ENCODE measurements around the gene MAPK8IP1. TPM values are rescaled to one million over a fixed set of nuclear protein-coding genes. Genes with fewer than 3 reads are reported as not detected.

MAPK8IP1 gene
- polyA plus RNA-seq, 2 of the 4 experiments (the other 2 are of a cell fraction), result 2.6 to 5.8 TPM

DNA sequence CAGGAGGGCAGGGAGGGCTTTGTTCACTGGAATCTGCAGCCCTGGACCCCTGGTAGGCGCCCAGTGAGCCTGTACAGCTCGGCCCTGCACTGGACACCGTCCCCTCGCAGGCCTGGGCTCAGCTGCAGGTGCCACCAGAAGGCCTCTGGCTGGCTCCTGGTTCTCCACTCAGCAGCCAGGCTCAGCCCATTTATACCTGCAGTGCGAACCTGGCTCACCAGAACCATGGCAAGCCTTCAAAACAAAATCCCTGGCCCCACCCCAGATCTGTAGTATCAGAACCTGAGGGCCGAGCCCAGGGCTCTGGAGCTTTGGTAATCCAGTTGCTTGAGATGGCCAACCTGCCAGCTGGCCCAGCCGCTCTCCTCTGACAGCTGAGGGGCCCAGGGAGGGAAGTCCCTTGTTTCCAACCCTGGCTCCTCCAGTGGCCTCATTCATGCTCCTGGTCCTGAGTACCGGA lies 22.5 kb downstream of the MAPK8IP1 start:
- ChIA-PET CTCF (interaction anchor here (2.0 kb wide), 1 partner anchor 36 kb away, joined by 8 read pairs; no protein-coding TSS in a partner anchor), POLR2A (interaction anchor here (2.3 kb wide), 1 partner anchor 10 kb away, joined by 9 read pairs; the partner anchor contains the start of gene PEX16)
- no peak overlapping the region for H3K4me2 ChIP-seq
- DNase-seq (ENCODE audit: low read depth in 1 of 2, low spot score in 1 of 2) (no peak), FAIRE-seq (no peak), ATAC-seq (peak; percentile 7 to 17; a peak in 3 of 6 replicates)
- no peaks in the 10 kb centered on the region for H3K9me3 ChIP-seq
- WGBS (ENCODE audit: missing lambda C conversion rate), result 91% methylated on average over 5 of the region's 8 CpGs
- TF ChIP-seq TP53 (CRISPR knock-in tag; IDR thresholded peaks at IDR 0.05), result no peak
- no peaks in the 10 kb centered on the region for H3K4me1 ChIP-seq
- no peak overlapping the region for H3K27ac ChIP-seq
- H3K4me3 ChIP-seq, result no peak overlapping the region

GRCh38 chr11:45909594-45910475 lies 24.4 kb downstream of the MAPK8IP1 start:
- 86% methylated on average over 25 of the region's 32 CpGs for WGBS (ENCODE audit: missing lambda C conversion rate)
- ChIA-PET CTCF (interaction anchor here (0.9 to 2.0 kb wide), 2 partner anchors 10 to 37 kb away, joined by 3 to 8 read pairs; no protein-coding TSS in a partner anchor), POLR2A (interaction anchor here (1.0 to 2.3 kb wide), 2 partner anchors 8 to 11 kb away, joined by 3 to 9 read pairs; partner anchors contain the start of gene PEX16)
- no peak for DNase-seq (ENCODE audit: low read depth in 1 of 2, low spot score in 1 of 2)
- Histone ChIP-seq H3K4me2 (no peak overlapping the region), H3K4me1 (no peaks in the 10 kb centered on the region), H3K9me3 (no peaks in the 10 kb centered on the region), H3K27ac (no peak overlapping the region), H3K4me3 (no peak overlapping the region)
- no peak for ATAC-seq
- FAIRE-seq, result no peak
- TF ChIP-seq RNF2 (IDR thresholded peaks at IDR 0.05; ENCODE audit: borderline replicate concordance, low read depth) (no peak), EP300 (IDR thresholded peaks at IDR 0.05) (no peak), JUNB (IDR thresholded peaks at IDR 0.05) (no peak), MAZ (IDR thresholded peaks at IDR 0.05; ENCODE audit: borderline replicate concordance, low read depth, low read length) (no peak)
- TF ChIP-seq, protein P1, sequence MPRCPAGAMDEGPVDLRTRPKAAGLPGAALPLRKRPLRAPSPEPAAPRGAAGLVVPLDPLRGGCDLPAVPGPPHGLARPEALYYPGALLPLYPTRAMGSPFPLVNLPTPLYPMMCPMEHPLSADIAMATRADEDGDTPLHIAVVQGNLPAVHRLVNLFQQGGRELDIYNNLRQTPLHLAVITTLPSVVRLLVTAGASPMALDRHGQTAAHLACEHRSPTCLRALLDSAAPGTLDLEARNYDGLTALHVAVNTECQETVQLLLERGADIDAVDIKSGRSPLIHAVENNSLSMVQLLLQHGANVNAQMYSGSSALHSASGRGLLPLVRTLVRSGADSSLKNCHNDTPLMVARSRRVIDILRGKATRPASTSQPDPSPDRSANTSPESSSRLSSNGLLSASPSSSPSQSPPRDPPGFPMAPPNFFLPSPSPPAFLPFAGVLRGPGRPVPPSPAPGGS (IDR thresholded peaks at IDR 0.05), result no peak
- TF ChIP-seq, protein P2, sequence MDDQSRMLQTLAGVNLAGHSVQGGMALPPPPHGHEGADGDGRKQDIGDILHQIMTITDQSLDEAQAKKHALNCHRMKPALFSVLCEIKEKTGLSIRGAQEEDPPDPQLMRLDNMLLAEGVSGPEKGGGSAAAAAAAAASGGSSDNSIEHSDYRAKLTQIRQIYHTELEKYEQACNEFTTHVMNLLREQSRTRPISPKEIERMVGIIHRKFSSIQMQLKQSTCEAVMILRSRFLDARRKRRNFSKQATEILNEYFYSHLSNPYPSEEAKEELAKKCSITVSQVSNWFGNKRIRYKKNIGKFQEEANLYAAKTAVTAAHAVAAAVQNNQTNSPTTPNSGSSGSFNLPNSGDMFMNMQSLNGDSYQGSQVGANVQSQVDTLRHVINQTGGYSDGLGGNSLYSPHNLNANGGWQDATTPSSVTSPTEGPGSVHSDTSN (IDR thresholded peaks at IDR 0.05), result no peak

- H3K4me2 ChIP-seq, result no peak overlapping the region
- H3K4me1 ChIP-seq, result no peaks in the 10 kb centered on the region
- no peak overlapping the region for H3K27ac ChIP-seq
- WGBS (ENCODE audit: missing lambda C conversion rate), result 96% methylated on average over 5 of the region's 9 CpGs
- POLR2A ChIA-PET, result no interaction called here
- DNase-seq (ENCODE audit: low read depth in 1 of 2, low spot score in 1 of 2) (no peak), FAIRE-seq (no peak), ATAC-seq (no peak)
- TF ChIP-seq MAFK (IDR thresholded peaks at IDR 0.05; ENCODE audit: partially characterized antibody), result no peak
- TF ChIP-seq PHF8 (IDR thresholded peaks at IDR 0.05; ENCODE audit: borderline replicate concordance, low read depth), result no peak
- TF ChIP-seq NFE2L2 (conservative IDR thresholded peaks at IDR 0.05; ENCODE audit: low read length), result no peak
- no peak for TF ChIP-seq RAD21 (conservative IDR thresholded peaks at IDR 0.05 in 1 of 2, IDR thresholded peaks at IDR 0.05 in 1 of 2)
- TF ChIP-seq, protein P2 (IDR thresholded peaks at IDR 0.05), result no peak
- no peak for TF ChIP-seq KDM5A (IDR thresholded peaks at IDR 0.05)
- TF ChIP-seq CBX8 (IDR thresholded peaks at IDR 0.05), result no peak
- TF ChIP-seq MAX (IDR thresholded peaks at IDR 0.05), result no peak
- TF ChIP-seq FOSB (CRISPR knock-in tag; IDR thresholded peaks at IDR 0.05), result no peak
- TF ChIP-seq ZNF302 (CRISPR knock-in tag; IDR thresholded peaks at IDR 0.05), result no peak
- no peak for TF ChIP-seq CBX2 (IDR thresholded peaks at IDR 0.05; ENCODE audit: borderline replicate concordance, low read depth)
- no peak for TF ChIP-seq USF2 (IDR thresholded peaks at IDR 0.05)
- TF ChIP-seq SREBF2 (IDR thresholded peaks at IDR 0.05), result no peak
- no peak for TF ChIP-seq E2F6 (IDR thresholded peaks at IDR 0.05; ENCODE audit: borderline replicate concordance, low read depth)
- TF ChIP-seq ZFP36 (IDR thresholded peaks at IDR 0.05; ENCODE audit: borderline replicate concordance, partially characterized antibody), result no peak
- no peak for TF ChIP-seq RCOR1 (IDR thresholded peaks at IDR 0.05; ENCODE audit: low read depth, low read length)
- CTCF ChIA-PET, result no interaction called here
- no peaks in the 10 kb centered on the region for H3K9me3 ChIP-seq
- H3K4me3 ChIP-seq, result no peak overlapping the region
Measured at GRCh38 chr11:45910623-45911022, 25.2 kb downstream of the MAPK8IP1 start.

Data from A549 (cell line).